Stomach smooth muscle (tissue), 2 donors: ENCODE data around the gene EEFSEC.

ENCODE experiments used
- H3K27ac ChIP-seq: one replicate; pipeline ENCODE4 v1.7.0; 2013; ENCODE audit warnings: mild to moderate bottlenecking, low read length, inconsistent platforms
- H3K27me3 ChIP-seq, 2 donors: one replicate each; pipeline ENCODE4 v1.7.0; 2013; ENCODE audit warnings: low read length in 2 of 2; ENCODE audit not compliant: insufficient read depth in 2 of 2, control insufficient read depth in 1 of 2
- H3K36me3 ChIP-seq, 2 donors: one replicate each; pipeline ENCODE4 v1.7.0; 2013; ENCODE audit warnings: low read length in 2 of 2; ENCODE audit not compliant: control insufficient read depth in 2 of 2, insufficient read depth in 2 of 2
- H3K4me1 ChIP-seq: one replicate; pipeline ENCODE4 v1.7.0; 2013; ENCODE audit warnings: low read length; ENCODE audit not compliant: control insufficient read depth, insufficient read depth
- H3K4me3 ChIP-seq, 2 donors: one replicate each; pipeline ENCODE4 v1.7.0; 2013; ENCODE audit warnings: low read length in 2 of 2
- H3K9ac ChIP-seq, 2 donors: one replicate each; pipeline ENCODE4 v1.7.0; 2013; ENCODE audit warnings: low read length in 2 of 2, mild to moderate bottlenecking in 1 of 2
- H3K9me3 ChIP-seq, 2 donors: one replicate each; pipeline ENCODE4 v1.7.0; 2013; ENCODE audit warnings: low read length in 2 of 2; ENCODE audit not compliant: control insufficient read depth in 2 of 2
- donor health status: healthy.
- donor health status: Pancreatic carcinoma.

The EEFSEC gene

GRCh38 chr3:128366652-128367051 is 213.4 kb downstream of the EEFSEC start:
- H3K36me3 ChIP-seq, result peaks cover 3 to 11% of the 10 kb centered on the region in 2 donors
- no peaks in the 10 kb centered on the region for H3K27me3 ChIP-seq
- H3K9me3 ChIP-seq, result no peaks in the 10 kb centered on the region
- no peak overlapping the region for H3K4me3 ChIP-seq
- no peaks in the 10 kb centered on the region for H3K4me1 ChIP-seq
- no peak overlapping the region for H3K27ac ChIP-seq
- H3K9ac ChIP-seq, result no peak overlapping the region

DNA sequence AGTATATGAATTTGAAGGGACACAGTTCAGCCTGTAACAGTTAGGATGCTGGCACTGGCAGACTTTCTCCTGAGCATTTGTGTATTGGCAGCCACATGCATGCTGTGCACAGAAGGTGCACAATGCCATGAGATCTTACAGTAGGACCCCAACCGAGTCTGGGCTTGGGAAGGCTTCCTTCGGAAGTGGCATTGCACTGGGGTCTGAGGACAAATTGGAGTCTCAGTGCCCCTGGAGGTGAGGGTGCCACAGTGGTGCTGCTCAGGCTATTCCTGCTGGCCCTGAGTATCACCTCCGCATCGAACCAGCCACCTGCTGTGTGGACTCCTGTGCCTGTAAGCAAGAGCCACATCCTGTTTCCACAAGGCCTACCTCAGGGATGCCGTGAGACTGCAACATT is 213.9 kb downstream of the EEFSEC start:
- Histone ChIP-seq H3K4me1 (no peaks in the 10 kb centered on the region), H3K27me3 (no peaks in the 10 kb centered on the region), H3K36me3 (peaks cover 3 to 10% of the 10 kb centered on the region in 2 donors), H3K9me3 (no peaks in the 10 kb centered on the region), H3K27ac (no peak overlapping the region), H3K4me3 (no peak overlapping the region), H3K9ac (no peak overlapping the region)

DNA sequence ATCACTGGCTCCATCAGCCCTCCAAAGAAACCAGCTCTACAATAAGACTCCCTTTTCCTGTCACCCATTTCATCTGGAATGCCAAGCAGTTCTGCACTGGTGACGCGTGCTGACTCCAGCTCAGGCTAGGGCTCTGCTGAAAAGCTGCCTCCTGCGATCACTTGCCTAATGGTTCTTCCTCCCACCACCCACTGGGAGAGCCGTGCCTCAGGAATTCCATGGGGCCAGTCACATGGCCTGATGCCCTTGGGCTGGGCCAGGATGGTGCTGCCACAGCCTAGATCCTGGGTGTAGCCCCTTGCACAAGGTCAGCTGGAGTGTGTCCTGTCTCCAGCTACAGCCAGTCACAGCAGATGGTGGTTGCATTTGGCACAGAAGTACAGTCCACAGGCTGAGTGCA is 214.5 kb downstream of the EEFSEC start:
- no peak overlapping the region for H3K4me3 ChIP-seq
- no peaks in the 10 kb centered on the region for H3K4me1 ChIP-seq

GRCh38 chr3:128368626-128369025 is 215.3 kb downstream of the EEFSEC start:
- no peaks in the 10 kb centered on the region for H3K27me3 ChIP-seq
- H3K36me3 ChIP-seq, result peaks cover 0 to 11% of the 10 kb centered on the region in 2 donors
- no peak overlapping the region for H3K27ac ChIP-seq
- no peak overlapping the region for H3K4me3 ChIP-seq
- no peaks in the 10 kb centered on the region for H3K9me3 ChIP-seq
- H3K9ac ChIP-seq, result no peak overlapping the region
- H3K4me1 ChIP-seq, result no peaks in the 10 kb centered on the region

More for the DNA sequence above, 214.5 kb downstream of the EEFSEC start:
- Histone ChIP-seq H3K27ac (no peak overlapping the region), H3K36me3 (peaks cover 3 to 10% of the 10 kb centered on the region in 2 donors), H3K27me3 (no peaks in the 10 kb centered on the region), H3K9me3 (no peaks in the 10 kb centered on the region), H3K9ac (no peak overlapping the region)

DNA sequence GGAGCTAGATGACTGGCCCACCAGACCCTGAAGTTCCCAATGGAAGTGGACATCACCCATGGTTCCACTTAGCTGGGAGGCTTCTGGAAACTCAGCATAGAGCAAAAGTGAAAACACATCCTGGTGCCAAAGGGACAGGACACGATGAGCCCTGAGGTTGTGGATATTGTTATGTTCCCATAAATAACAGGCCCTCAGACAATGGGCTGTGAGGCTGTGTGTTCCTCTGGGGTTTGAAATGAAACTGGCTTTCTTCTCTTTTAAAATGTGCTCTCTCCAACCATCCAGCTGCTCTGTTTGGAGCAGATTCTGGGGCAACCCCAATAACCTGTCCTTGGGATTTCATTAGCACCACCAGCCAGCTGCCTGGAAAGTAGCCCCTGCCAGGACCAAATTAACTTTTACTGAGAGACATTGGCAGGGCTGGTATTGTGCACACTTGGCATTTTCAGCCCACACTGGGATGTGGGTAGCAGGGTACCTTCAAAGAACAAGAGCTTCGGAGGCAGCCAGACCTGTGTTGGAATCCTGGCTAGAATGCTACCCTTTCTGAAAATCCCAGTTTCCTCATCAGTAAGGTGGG is 215.9 kb downstream of the EEFSEC start:
- Histone ChIP-seq H3K27ac (no peak overlapping the region), H3K9ac (no peak overlapping the region)

DNA sequence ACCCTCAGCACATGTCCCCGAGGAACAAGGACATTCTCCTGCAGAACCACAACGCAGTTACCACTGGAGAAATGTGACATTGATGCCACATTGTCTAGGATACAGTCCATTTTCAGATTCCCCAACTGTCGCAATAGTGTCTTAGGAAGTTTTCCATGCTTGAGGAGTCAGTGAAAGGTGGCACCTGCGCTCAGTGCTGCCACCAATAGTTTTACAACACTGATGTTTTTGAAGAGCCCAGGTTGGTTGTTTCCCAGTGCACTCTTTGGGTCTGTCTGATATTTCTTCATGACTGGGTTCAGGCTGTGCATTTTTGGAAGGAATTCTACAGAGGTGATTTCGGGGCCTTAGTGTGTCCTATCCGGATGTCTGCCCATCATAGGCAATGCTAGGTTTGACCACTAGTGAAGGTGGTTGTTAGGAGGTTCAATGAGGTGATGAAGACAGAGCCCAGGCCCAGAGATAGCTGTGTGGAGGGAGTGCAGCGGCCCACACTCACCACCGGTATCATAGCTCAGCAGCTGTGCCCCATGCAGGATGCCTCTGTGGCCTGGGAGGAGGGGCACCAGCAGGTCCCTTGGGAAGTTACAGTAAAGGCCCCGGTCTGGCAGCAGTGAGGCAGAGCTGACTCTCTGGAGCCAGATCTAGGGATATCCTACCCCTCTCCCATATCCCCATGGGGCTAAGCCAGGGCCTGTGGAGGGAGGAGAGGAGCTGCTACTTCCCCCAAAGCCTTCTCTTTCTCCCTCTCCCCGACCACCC is 216.8 kb downstream of the EEFSEC start:
- peaks cover 0 to 11% of the 10 kb centered on the region in 2 donors for H3K36me3 ChIP-seq
- H3K9me3 ChIP-seq, result no peaks in the 10 kb centered on the region
- H3K9ac ChIP-seq, result no peak overlapping the region
- no peaks in the 10 kb centered on the region for H3K4me1 ChIP-seq
- no peaks in the 10 kb centered on the region for H3K27me3 ChIP-seq
- no peak overlapping the region for H3K27ac ChIP-seq
- no peak overlapping the region for H3K4me3 ChIP-seq

More for the DNA sequence above, 215.9 kb downstream of the EEFSEC start:
- Histone ChIP-seq H3K27me3 (no peaks in the 10 kb centered on the region), H3K4me1 (no peaks in the 10 kb centered on the region), H3K9me3 (no peaks in the 10 kb centered on the region), H3K4me3 (no peak overlapping the region), H3K36me3 (peaks cover 0 to 11% of the 10 kb centered on the region in 2 donors)

DNA sequence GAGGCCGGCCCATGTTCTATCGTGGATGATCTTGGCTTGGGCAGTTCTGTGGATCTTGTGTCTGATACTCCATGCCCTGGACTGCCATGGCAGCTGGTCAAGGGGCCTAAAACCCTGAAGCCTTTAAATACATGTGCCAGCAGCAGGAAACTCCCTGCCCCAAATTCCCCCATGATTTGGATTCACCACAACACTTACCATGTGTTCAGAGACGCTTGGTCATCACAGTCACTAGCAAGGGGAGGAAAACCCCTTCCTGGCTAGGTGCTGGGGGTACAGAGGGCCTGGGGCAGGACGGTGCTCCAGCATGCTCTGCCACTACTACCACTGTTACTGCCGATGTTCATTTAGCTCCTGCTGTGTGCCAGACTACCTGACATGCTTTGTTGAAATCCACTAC is 219.0 kb downstream of the EEFSEC start:
- no peak overlapping the region for H3K4me3 ChIP-seq
- H3K27ac ChIP-seq, result no peak overlapping the region

DNA sequence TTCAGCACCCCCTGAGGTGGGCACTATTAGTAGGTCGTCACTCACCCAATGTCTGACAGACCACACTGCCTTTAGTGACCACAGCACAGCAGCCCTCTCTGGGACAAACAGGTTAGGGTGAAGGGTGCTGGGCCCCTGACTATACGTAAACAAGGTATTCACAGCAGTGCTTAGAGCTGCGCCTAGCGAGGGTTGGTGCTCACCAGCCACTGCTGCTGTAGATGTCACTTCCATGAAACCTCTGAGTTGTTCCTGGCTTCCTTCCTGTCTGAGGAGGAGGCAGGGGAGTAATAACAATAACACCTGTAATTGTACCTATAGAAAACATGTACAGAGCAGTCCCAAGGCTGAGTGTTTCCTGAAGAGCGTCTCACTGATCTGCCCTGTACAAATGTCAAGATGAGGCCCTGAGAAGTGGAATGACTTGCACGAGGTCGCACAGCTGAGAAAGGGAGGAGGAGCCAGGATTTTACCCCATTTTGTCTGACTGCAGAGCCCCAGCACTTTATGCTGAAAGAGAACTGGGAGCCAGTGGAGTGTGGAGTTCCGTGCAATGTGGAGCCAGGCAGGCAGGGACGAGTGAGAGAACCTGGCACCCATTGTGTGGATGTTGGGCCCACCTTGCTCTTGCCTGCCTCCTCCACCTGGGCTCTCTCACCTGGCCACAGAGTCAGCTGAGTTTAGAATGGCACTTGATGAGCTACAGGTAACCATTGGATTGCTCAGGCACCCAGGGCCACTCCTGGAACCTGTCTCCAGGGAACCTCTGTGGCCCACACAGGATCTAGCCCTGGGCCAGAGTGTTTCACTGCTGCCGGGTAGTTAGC is 219.6 kb downstream of the EEFSEC start:
- no peak overlapping the region for H3K4me3 ChIP-seq
- no peak overlapping the region for H3K9ac ChIP-seq
- H3K4me1 ChIP-seq, result peaks cover 4% of the 10 kb centered on the region
- no peaks in the 10 kb centered on the region for H3K9me3 ChIP-seq
- H3K36me3 ChIP-seq, result peaks cover 0 to 8% of the 10 kb centered on the region in 2 donors
- H3K27me3 ChIP-seq, result no peaks in the 10 kb centered on the region
- H3K27ac ChIP-seq, result no peak overlapping the region

More for the DNA sequence above, 219.0 kb downstream of the EEFSEC start:
- Histone ChIP-seq H3K9me3 (no peaks in the 10 kb centered on the region), H3K9ac (no peak overlapping the region), H3K27me3 (no peaks in the 10 kb centered on the region), H3K4me1 (no peaks in the 10 kb centered on the region), H3K36me3 (peaks cover 0 to 13% of the 10 kb centered on the region in 2 donors)

- Histone ChIP-seq H3K27me3 (no peaks in the 10 kb centered on the region), H3K9me3 (no peaks in the 10 kb centered on the region), H3K4me3 (no peak overlapping the region), H3K27ac (no peak overlapping the region), H3K36me3 (peaks cover 0 to 3% of the 10 kb centered on the region in 2 donors), H3K9ac (no peak overlapping the region), H3K4me1 (peaks cover 19% of the 10 kb centered on the region)
These were observed 221.6 kb downstream of the EEFSEC start for GRCh38 chr3:128374746-128375445.

GRCh38 chr3:128376516-128376915 is 223.2 kb downstream of the EEFSEC start:
- Histone ChIP-seq H3K27ac (no peak overlapping the region), H3K4me3 (no peak overlapping the region), H3K36me3 (peaks cover 0 to 3% of the 10 kb centered on the region in 2 donors), H3K4me1 (peaks cover 24% of the 10 kb centered on the region), H3K9ac (no peak overlapping the region), H3K27me3 (no peaks in the 10 kb centered on the region), H3K9me3 (no peaks in the 10 kb centered on the region)
